B cell (primary cell): ENCODE results near the gene SPINK2.

Source experiments
- CTCF ChIP-seq: fragments of 200-600 bp; IDR thresholded peaks from one replicate; pipeline ENCODE4 v1.8.0; 2022; ENCODE audit warnings: antibody characterized with exemption, mild to moderate bottlenecking
- EZH2 ChIP-seq: IDR thresholded peaks from 2 replicates; pipeline ENCODE4 v1.6.1; 2012; ENCODE audit warnings: borderline replicate concordance, low read depth, mild to moderate bottlenecking, moderate library complexity, low read length; ENCODE audit not compliant: insufficient read depth, poor library complexity, severe bottlenecking

GRCh38 chr4:56764775-56765174, 56.7 kb downstream of the SPINK2 start:
- TF ChIP-seq CTCF (no peak), EZH2 (no peak)
